ENCODE measurements around the gene WSCD2. TPM values are rescaled to one million over a fixed set of nuclear protein-coding genes. Genes with fewer than 3 reads are reported as not detected.

Gene WSCD2
- total and polyA plus RNA-seq, 2 donors (not counting 1 experiment from before 2014, with no cell fraction given) = 1.1 to 5.9 TPM

DNA sequence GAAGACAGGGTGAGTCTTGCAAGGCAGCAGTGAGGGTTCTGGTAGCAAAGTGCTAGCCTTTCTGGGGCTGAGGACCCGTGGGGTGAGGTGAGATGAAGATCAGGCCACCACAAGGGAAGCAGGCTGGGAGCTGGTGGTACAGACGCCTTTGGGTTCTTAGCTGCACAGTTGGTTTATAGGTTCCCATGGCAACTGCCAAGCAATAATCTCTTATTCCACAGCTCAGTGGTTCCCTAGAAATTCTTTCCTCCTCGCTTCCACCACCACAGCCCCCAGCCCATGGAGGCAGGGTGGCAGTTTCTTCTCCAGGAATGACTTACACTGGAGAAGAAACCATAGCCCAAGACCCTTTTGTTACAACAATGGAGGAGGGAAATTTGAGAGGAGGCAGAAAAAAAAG, 127.9 kb downstream of the WSCD2 start:
- DNase-seq (no peak), ATAC-seq (ENCODE audit: low read depth) (no peak)
- intact Hi-C loops (cut with micrococcal nuclease) = no loop called here
- Mint-ChIP-seq H3K4me3 (no peak overlapping the region), H3K9me3 (ENCODE audit: insufficient read depth) (peaks cover 16% of the 10 kb centered on the region), H3K4me1 (no peaks in the 10 kb centered on the region), H3K27ac (no peak overlapping the region), H3K27me3 (peaks cover 15% of the 10 kb centered on the region)
- H3K4me2 ChIP-seq (replicated peaks; ENCODE audit: low read depth, low read length, poor library complexity, severe bottlenecking) = no peak overlapping the region
- no peaks in the 10 kb centered on the region for H3K4me1 ChIP-seq (ENCODE audit: control insufficient read depth in 2 of 2, insufficient read depth in 2 of 2, low read length in 2 of 2)
- ChIA-PET POLR2A (no interaction called here), CTCF (interaction anchor here (0.6 kb wide), 1 partner anchor 296 kb away, joined by 3 read pairs; no protein-coding TSS in a partner anchor)
- no peaks in the 10 kb centered on the region for H3K79me2 ChIP-seq (ENCODE audit: control insufficient read depth, insufficient read depth, low read length)
- peaks cover 0 to 11% (median 0%) of the 10 kb centered on the region in 3 donors for H3K9me3 ChIP-seq (ENCODE audit: control extremely low read depth in 1 of 3, control insufficient read depth in 2 of 3, insufficient read depth in 1 of 3, low read length in 2 of 3)
- no peaks in the 10 kb centered on the region for H3K36me3 ChIP-seq (replicated peaks in 1 of 2; ENCODE audit: control extremely low read depth in 1 of 2, control insufficient read depth in 1 of 2, extremely low read depth in 1 of 2, insufficient read depth in 2 of 2, low read length in 1 of 2)
- no peaks in the 10 kb centered on the region for H4K20me1 ChIP-seq (ENCODE audit: control insufficient read depth, insufficient read depth, low read length, poor library complexity, severe bottlenecking)
- H3K27ac ChIP-seq (ENCODE audit: low read length in 2 of 2) = no peak overlapping the region
- no peak overlapping the region for H2AFZ ChIP-seq (ENCODE audit: insufficient read depth, low read depth, low read length, poor library complexity, severe bottlenecking)
- H3K4me3 ChIP-seq (ENCODE audit: control extremely low read depth in 1 of 5, extremely low read depth in 1 of 5, insufficient read depth in 1 of 5, low read depth in 2 of 5, low read length in 4 of 5) = no peak overlapping the region
- TF ChIP-seq EZH2 (IDR thresholded peaks at IDR 0.05; ENCODE audit: borderline replicate concordance, insufficient read depth, low read depth, low read length, poor library complexity, severe bottlenecking) = no peak
- TF ChIP-seq, protein P1, sequence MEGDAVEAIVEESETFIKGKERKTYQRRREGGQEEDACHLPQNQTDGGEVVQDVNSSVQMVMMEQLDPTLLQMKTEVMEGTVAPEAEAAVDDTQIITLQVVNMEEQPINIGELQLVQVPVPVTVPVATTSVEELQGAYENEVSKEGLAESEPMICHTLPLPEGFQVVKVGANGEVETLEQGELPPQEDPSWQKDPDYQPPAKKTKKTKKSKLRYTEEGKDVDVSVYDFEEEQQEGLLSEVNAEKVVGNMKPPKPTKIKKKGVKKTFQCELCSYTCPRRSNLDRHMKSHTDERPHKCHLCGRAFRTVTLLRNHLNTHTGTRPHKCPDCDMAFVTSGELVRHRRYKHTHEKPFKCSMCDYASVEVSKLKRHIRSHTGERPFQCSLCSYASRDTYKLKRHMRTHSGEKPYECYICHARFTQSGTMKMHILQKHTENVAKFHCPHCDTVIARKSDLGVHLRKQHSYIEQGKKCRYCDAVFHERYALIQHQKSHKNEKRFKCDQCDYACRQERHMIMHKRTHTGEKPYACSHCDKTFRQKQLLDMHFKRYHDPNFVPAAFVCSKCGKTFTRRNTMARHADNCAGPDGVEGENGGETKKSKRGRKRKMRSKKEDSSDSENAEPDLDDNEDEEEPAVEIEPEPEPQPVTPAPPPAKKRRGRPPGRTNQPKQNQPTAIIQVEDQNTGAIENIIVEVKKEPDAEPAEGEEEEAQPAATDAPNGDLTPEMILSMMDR (IDR thresholded peaks at IDR 0.05) = no peak
- H3K27me3 ChIP-seq (replicated peaks in 1 of 4; ENCODE audit: control extremely low read depth in 1 of 4, control insufficient read depth in 3 of 4, insufficient read depth in 4 of 4, low read length in 3 of 4) = peaks cover 0 to 3% (median 0%) of the 10 kb centered on the region in 4 experiments
- no peak overlapping the region for H3K9ac ChIP-seq (ENCODE audit: low read length)
- 36% methylated on average over 1 of the region's 3 CpGs for WGBS (ENCODE audit: insufficient coverage)

GRCh38 chr12:108257610-108258106, 128.6 kb downstream of the WSCD2 start:
- Mint-ChIP-seq H3K27me3 (peaks cover 12% of the 10 kb centered on the region), H3K9me3 (ENCODE audit: insufficient read depth) (peaks cover 19% of the 10 kb centered on the region), H3K4me3 (no peak overlapping the region), H3K4me1 (no peaks in the 10 kb centered on the region), H3K27ac (no peak overlapping the region)
- Histone ChIP-seq H3K4me1 (ENCODE audit: control insufficient read depth in 2 of 2, insufficient read depth in 2 of 2, low read length in 2 of 2) (no peaks in the 10 kb centered on the region), H4K20me1 (ENCODE audit: control insufficient read depth, insufficient read depth, low read length, poor library complexity, severe bottlenecking) (no peaks in the 10 kb centered on the region), H3K27me3 (replicated peaks in 1 of 4; ENCODE audit: control extremely low read depth in 1 of 4, control insufficient read depth in 3 of 4, insufficient read depth in 4 of 4, low read length in 3 of 4) (peaks cover 0 to 3% (median 0%) of the 10 kb centered on the region in 4 experiments), H3K4me2 (replicated peaks; ENCODE audit: low read depth, low read length, poor library complexity, severe bottlenecking) (no peak overlapping the region), H3K79me2 (ENCODE audit: control insufficient read depth, insufficient read depth, low read length) (no peaks in the 10 kb centered on the region), H3K27ac (ENCODE audit: low read length in 2 of 2) (no peak overlapping the region), H3K9ac (ENCODE audit: low read length) (no peak overlapping the region), H3K4me3 (ENCODE audit: control extremely low read depth in 1 of 5, extremely low read depth in 1 of 5, insufficient read depth in 1 of 5, low read depth in 2 of 5, low read length in 4 of 5) (no peak overlapping the region), H3K9me3 (ENCODE audit: control extremely low read depth in 1 of 3, control insufficient read depth in 2 of 3, insufficient read depth in 1 of 3, low read length in 2 of 3) (peaks cover 0 to 11% (median 0%) of the 10 kb centered on the region in 3 donors), H3K36me3 (replicated peaks in 1 of 2; ENCODE audit: control extremely low read depth in 1 of 2, control insufficient read depth in 1 of 2, extremely low read depth in 1 of 2, insufficient read depth in 2 of 2, low read length in 1 of 2) (no peaks in the 10 kb centered on the region), H2AFZ (ENCODE audit: insufficient read depth, low read depth, low read length, poor library complexity, severe bottlenecking) (no peak overlapping the region)
- no CpG with 5 or more reads among the region's 4 CpGs for WGBS (ENCODE audit: insufficient coverage)
- ChIA-PET POLR2A (no interaction called here), CTCF (no interaction called here)
- DNase-seq (no peak), ATAC-seq (ENCODE audit: low read depth) (no peak)
- no peak for TF ChIP-seq EZH2 (IDR thresholded peaks at IDR 0.05; ENCODE audit: borderline replicate concordance, insufficient read depth, low read depth, low read length, poor library complexity, severe bottlenecking)
- TF ChIP-seq, protein P1 (IDR thresholded peaks at IDR 0.05) = no peak
- intact Hi-C loops (cut with micrococcal nuclease) = no loop called here
